HG03457 (cell line): ENCODE data around the gene DNAJC15.
"Not testable (repeated sequence)": the region's sequence is repeated elsewhere in the genome, so short reads cannot be mapped to it uniquely, and the experiment has no call there.

Experiments used
- ATAC-seq: cut with Tn5 transposase; IDR thresholded peaks from one replicate; pipeline ENCODE4 v1.9.1; 2021; ENCODE audit warnings: moderate number of reproducible peaks; ENCODE audit not compliant: unreplicated experiment

Gene DNAJC15

GRCh38 chr13:43003010-43003409 is 20.4 kb upstream of the DNAJC15 start:
- ATAC-seq, result no peak

GRCh38 chr13:43003729-43004128 is 19.7 kb upstream of the DNAJC15 start:
- ATAC-seq, result no peak

- ATAC-seq, result no peak
These were observed 17.7 kb upstream of the DNAJC15 start for GRCh38 chr13:43005460-43006236.

- no peak for ATAC-seq
These were observed 16.3 kb upstream of the DNAJC15 start for GRCh38 chr13:43006893-43007631.

- ATAC-seq, result no peak
These were observed 14.8 kb upstream of the DNAJC15 start for GRCh38 chr13:43008596-43008995.

GRCh38 chr13:43009506-43009905 is 13.9 kb upstream of the DNAJC15 start:
- no peak for ATAC-seq

- ATAC-seq, result no peak
These were observed 9.2 kb upstream of the DNAJC15 start for GRCh38 chr13:43014162-43014561.

- no peak for ATAC-seq
These were observed 7.2 kb upstream of the DNAJC15 start for GRCh38 chr13:43016226-43016625.

- ATAC-seq, result no peak
These were observed 3.6 kb upstream of the DNAJC15 start for GRCh38 chr13:43019811-43020210.

GRCh38 chr13:43020794-43021193 is 2.6 kb upstream of the DNAJC15 start:
- no peak for ATAC-seq

GRCh38 chr13:43021926-43022670 is 1.3 kb upstream of the DNAJC15 start:
- no peak for ATAC-seq

GRCh38 chr13:43022934-43023288 is 475 bp upstream of the DNAJC15 start:
- no peak for ATAC-seq

GRCh38 chr13:43026262-43026661 is 2.9 kb downstream of the DNAJC15 start:
- no peak for ATAC-seq

- no peak for ATAC-seq
These were observed 7.2 kb downstream of the DNAJC15 start for GRCh38 chr13:43030548-43030947.

GRCh38 chr13:43031881-43032280 is 8.5 kb downstream of the DNAJC15 start:
- no peak for ATAC-seq

GRCh38 chr13:43033038-43033437 is 9.7 kb downstream of the DNAJC15 start:
- ATAC-seq, result no peak

GRCh38 chr13:43036351-43037250 is 13.2 kb downstream of the DNAJC15 start:
- ATAC-seq, result no peak

- ATAC-seq, result no peak
These were observed 16.6 kb downstream of the DNAJC15 start for GRCh38 chr13:43039966-43040365.

GRCh38 chr13:43040581-43041368 is 17.4 kb downstream of the DNAJC15 start:
- ATAC-seq, result not testable (repeated sequence)

GRCh38 chr13:43041369-43041921 is 18.1 kb downstream of the DNAJC15 start:
- peak; percentile 31 for ATAC-seq
